Measurements from ENCODE around the gene GPR153. TPM values are rescaled to one million over a fixed set of nuclear protein-coding genes. Genes with fewer than 3 reads are reported as not detected.

GPR153 gene
- total and polyA plus RNA-seq, 2 donors (not counting 1 experiment from before 2014, with no cell fraction given), result 0.04 to 0.20 TPM

DNA sequence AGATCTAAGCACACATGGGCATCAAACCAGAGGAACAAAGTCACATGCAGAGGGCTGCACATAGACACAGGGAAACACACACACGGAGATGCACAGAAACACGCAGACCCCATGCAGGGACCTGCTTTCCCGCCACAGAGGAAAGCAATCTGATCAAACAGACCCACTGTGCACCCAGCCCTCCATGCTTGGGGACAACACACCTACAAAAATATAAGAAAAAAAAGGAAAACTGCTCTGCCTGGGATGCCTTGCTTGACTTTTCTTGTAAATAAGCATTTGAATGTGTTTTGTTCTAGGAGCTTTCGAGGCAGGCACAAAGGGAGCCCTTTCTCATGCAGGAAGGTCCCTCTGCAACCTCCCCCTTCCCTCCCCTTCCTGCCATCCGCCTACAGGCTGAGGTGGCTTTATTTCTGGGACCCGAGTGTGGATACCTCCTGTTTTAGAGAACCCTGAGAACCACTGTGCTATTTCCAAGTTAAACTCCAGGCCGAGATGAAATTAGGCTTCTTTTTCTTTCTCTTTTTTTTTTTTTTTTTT, 21.6 kb downstream of the GPR153 start:
- Histone ChIP-seq H2AFZ (ENCODE audit: insufficient read depth, low read depth, low read length, poor library complexity, severe bottlenecking) (no peak overlapping the region), H3K27me3 (replicated peaks in 1 of 4; ENCODE audit: control extremely low read depth in 1 of 4, control insufficient read depth in 3 of 4, insufficient read depth in 4 of 4, low read length in 3 of 4) (peaks cover 0 to 51% (median 33%) of the 10 kb centered on the region in 4 experiments), H4K20me1 (ENCODE audit: control insufficient read depth, insufficient read depth, low read length, poor library complexity, severe bottlenecking) (no peaks in the 10 kb centered on the region), H3K4me3 (ENCODE audit: control extremely low read depth in 1 of 5, extremely low read depth in 1 of 5, insufficient read depth in 1 of 5, low read depth in 2 of 5, low read length in 4 of 5) (no peak overlapping the region), H3K9ac (ENCODE audit: low read length) (no peak overlapping the region), H3K4me1 (ENCODE audit: control insufficient read depth in 2 of 2, insufficient read depth in 2 of 2, low read length in 2 of 2) (peaks cover 23 to 25% of the 10 kb centered on the region in 2 donors), H3K36me3 (replicated peaks in 1 of 2; ENCODE audit: control extremely low read depth in 1 of 2, control insufficient read depth in 1 of 2, extremely low read depth in 1 of 2, insufficient read depth in 2 of 2, low read length in 1 of 2) (no peaks in the 10 kb centered on the region), H3K79me2 (ENCODE audit: control insufficient read depth, insufficient read depth, low read length) (peaks cover 10% of the 10 kb centered on the region), H3K9me3 (ENCODE audit: control extremely low read depth in 1 of 3, control insufficient read depth in 2 of 3, insufficient read depth in 1 of 3, low read length in 2 of 3) (peaks cover 0 to 18% (median 0%) of the 10 kb centered on the region in 3 donors), H3K4me2 (replicated peaks; ENCODE audit: low read depth, low read length, poor library complexity, severe bottlenecking) (no peak overlapping the region), H3K27ac (ENCODE audit: low read length in 2 of 2) (no peak overlapping the region)
- 21% methylated on average over 4 of the region's 7 CpGs for WGBS (ENCODE audit: insufficient coverage)
- ATAC-seq (ENCODE audit: low read depth), result no peak
- no peak for TF ChIP-seq EZH2 (IDR thresholded peaks at IDR 0.05; ENCODE audit: borderline replicate concordance, insufficient read depth, low read depth, low read length, poor library complexity, severe bottlenecking)
- TF ChIP-seq, protein P1, sequence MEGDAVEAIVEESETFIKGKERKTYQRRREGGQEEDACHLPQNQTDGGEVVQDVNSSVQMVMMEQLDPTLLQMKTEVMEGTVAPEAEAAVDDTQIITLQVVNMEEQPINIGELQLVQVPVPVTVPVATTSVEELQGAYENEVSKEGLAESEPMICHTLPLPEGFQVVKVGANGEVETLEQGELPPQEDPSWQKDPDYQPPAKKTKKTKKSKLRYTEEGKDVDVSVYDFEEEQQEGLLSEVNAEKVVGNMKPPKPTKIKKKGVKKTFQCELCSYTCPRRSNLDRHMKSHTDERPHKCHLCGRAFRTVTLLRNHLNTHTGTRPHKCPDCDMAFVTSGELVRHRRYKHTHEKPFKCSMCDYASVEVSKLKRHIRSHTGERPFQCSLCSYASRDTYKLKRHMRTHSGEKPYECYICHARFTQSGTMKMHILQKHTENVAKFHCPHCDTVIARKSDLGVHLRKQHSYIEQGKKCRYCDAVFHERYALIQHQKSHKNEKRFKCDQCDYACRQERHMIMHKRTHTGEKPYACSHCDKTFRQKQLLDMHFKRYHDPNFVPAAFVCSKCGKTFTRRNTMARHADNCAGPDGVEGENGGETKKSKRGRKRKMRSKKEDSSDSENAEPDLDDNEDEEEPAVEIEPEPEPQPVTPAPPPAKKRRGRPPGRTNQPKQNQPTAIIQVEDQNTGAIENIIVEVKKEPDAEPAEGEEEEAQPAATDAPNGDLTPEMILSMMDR (IDR thresholded peaks at IDR 0.05), result no peak
- intact Hi-C loops (cut with micrococcal nuclease), result loop anchor here (5.0 kb wide), 1 partner anchor 463 kb away; the partner anchor contains the start of gene DNAJC11
- H3K4me1 Mint-ChIP-seq, result peaks cover 14% of the 10 kb centered on the region
- no peak overlapping the region for H3K27ac Mint-ChIP-seq
- peaks cover 28% of the 10 kb centered on the region for H3K27me3 Mint-ChIP-seq
- CTCF ChIA-PET, result interaction anchor here (0.6 to 3.5 kb wide), 5 partner anchors 8 to 201 kb away, joined by 3 to 22 read pairs (median 3); no protein-coding TSS in a partner anchor
- no peak for DNase-seq
- POLR2A ChIA-PET, result no interaction called here
- H3K4me3 Mint-ChIP-seq, result no peak overlapping the region
- no peaks in the 10 kb centered on the region for H3K9me3 Mint-ChIP-seq (ENCODE audit: insufficient read depth)

DNA sequence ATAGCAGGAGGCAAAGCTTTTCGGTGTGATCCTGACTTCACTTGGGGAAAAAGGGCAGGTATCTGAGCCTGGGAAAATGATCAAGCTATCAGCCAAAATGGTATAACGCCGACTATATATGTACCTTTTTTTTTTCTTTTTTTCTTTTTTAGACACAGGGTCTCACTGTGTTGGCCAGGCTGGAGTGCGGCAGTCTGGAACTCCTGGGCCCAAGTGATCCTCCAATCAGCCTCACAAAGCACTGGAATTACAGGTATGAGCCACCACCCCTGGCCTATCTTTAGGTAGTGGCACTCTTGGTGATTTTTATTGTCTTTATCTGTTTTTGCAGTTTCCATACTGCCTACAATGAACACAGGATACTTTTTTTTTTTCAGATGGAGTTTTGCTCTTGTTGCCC, 23.8 kb downstream of the GPR153 start:
- intact Hi-C loops (cut with micrococcal nuclease), result loop anchor here (5.0 kb wide), 1 partner anchor 465 kb away; the partner anchor contains the start of gene DNAJC11
- no peak overlapping the region for H3K4me2 ChIP-seq (replicated peaks; ENCODE audit: low read depth, low read length, poor library complexity, severe bottlenecking)
- Mint-ChIP-seq H3K4me1 (peaks cover 17% of the 10 kb centered on the region), H3K27me3 (peaks cover 23% of the 10 kb centered on the region), H3K27ac (no peak overlapping the region), H3K9me3 (ENCODE audit: insufficient read depth) (no peaks in the 10 kb centered on the region), H3K4me3 (peak overlapping the region; percentile 45)
- WGBS (ENCODE audit: insufficient coverage), result 100% methylated on average over 2 of the region's 4 CpGs
- no peak for DNase-seq
- peaks cover 0 to 4% (median 0%) of the 10 kb centered on the region in 3 donors for H3K9me3 ChIP-seq (ENCODE audit: control extremely low read depth in 1 of 3, control insufficient read depth in 2 of 3, insufficient read depth in 1 of 3, low read length in 2 of 3)
- peaks cover 3 to 10% of the 10 kb centered on the region in 2 experiments for H3K36me3 ChIP-seq (replicated peaks in 1 of 2; ENCODE audit: control extremely low read depth in 1 of 2, control insufficient read depth in 1 of 2, extremely low read depth in 1 of 2, insufficient read depth in 2 of 2, low read length in 1 of 2)
- peaks cover 11% of the 10 kb centered on the region for H3K79me2 ChIP-seq (ENCODE audit: control insufficient read depth, insufficient read depth, low read length)
- no peaks in the 10 kb centered on the region for H4K20me1 ChIP-seq (ENCODE audit: control insufficient read depth, insufficient read depth, low read length, poor library complexity, severe bottlenecking)
- H3K9ac ChIP-seq (ENCODE audit: low read length), result no peak overlapping the region
- peaks cover 0 to 35% (median 19%) of the 10 kb centered on the region in 4 experiments for H3K27me3 ChIP-seq (replicated peaks in 1 of 4; ENCODE audit: control extremely low read depth in 1 of 4, control insufficient read depth in 3 of 4, insufficient read depth in 4 of 4, low read length in 3 of 4)
- POLR2A ChIA-PET, result no interaction called here
- CTCF ChIA-PET, result interaction anchor here (1.3 to 3.5 kb wide), 2 partner anchors 8 to 10 kb away, joined by 5 to 22 read pairs; no protein-coding TSS in a partner anchor
- TF ChIP-seq, protein P1 (IDR thresholded peaks at IDR 0.05), result no peak
- TF ChIP-seq EZH2 (IDR thresholded peaks at IDR 0.05; ENCODE audit: borderline replicate concordance, insufficient read depth, low read depth, low read length, poor library complexity, severe bottlenecking), result no peak
- peaks cover 22 to 25% of the 10 kb centered on the region in 2 donors for H3K4me1 ChIP-seq (ENCODE audit: control insufficient read depth in 2 of 2, insufficient read depth in 2 of 2, low read length in 2 of 2)
- ATAC-seq (ENCODE audit: low read depth), result no peak
- H2AFZ ChIP-seq (ENCODE audit: insufficient read depth, low read depth, low read length, poor library complexity, severe bottlenecking), result no peak overlapping the region
- H3K27ac ChIP-seq (ENCODE audit: low read length in 2 of 2), result no peak overlapping the region
- no peak overlapping the region for H3K4me3 ChIP-seq (ENCODE audit: control extremely low read depth in 1 of 5, extremely low read depth in 1 of 5, insufficient read depth in 1 of 5, low read depth in 2 of 5, low read length in 4 of 5)
